RWPE2 (cell line): ENCODE data around the gene IGFN1.

Source experiments
- ATAC-seq: fragments of 200-7000 bp; cut with Tn5 transposase; 3 replicates; pipeline ENCODE4 v1.9.1; 2021; ENCODE audit warnings: low read depth
- DNase-seq: peaks from one replicate; pipeline ENCODE4 v3.0.0-alpha.2; 2020; ENCODE audit warnings: low spot score
- H3K27ac ChIP-seq: fragments of 450-650 bp; 2 replicates; pipeline ENCODE4 v1.5.1; 2017; ENCODE audit warnings: mild to moderate bottlenecking; ENCODE audit not compliant: poor library complexity, severe bottlenecking
- H3K27me3 ChIP-seq: fragments of 250-450 bp; sonication (Bioruptor Pico); 2 replicates; pipeline ENCODE4 v1.5.1; 2021; ENCODE audit warnings: mild to moderate bottlenecking, moderate library complexity; ENCODE audit not compliant: insufficient read depth, poor library complexity, severe bottlenecking
- H3K36me3 ChIP-seq: fragments of 250-450 bp; sonication (Bioruptor Pico); 2 replicates; pipeline ENCODE4 v1.5.1; 2020; ENCODE audit warnings: low read depth, mild to moderate bottlenecking, moderate library complexity
- H3K4me1 ChIP-seq: fragments of 250-450 bp; sonication (Bioruptor Pico); 2 replicates; pipeline ENCODE4 v1.5.1; 2021; ENCODE audit warnings: mild to moderate bottlenecking, moderate library complexity; ENCODE audit not compliant: insufficient read depth, poor library complexity, severe bottlenecking
- H3K4me3 ChIP-seq: fragments of 250-450 bp; sonication (Bioruptor Pico); 2 replicates; pipeline ENCODE4 v1.5.1; 2021; ENCODE audit warnings: mild to moderate bottlenecking, moderate library complexity; ENCODE audit not compliant: severe bottlenecking
- H3K9me3 ChIP-seq: fragments of 250-450 bp; sonication (Bioruptor Pico); 2 replicates; pipeline ENCODE4 v1.5.1; 2021; ENCODE audit warnings: mild to moderate bottlenecking, moderate library complexity; ENCODE audit not compliant: severe bottlenecking
- CTCF ChIP-seq: fragments of 450-650 bp; IDR thresholded peaks from one replicate; pipeline ENCODE4 v1.5.1; 2017; ENCODE audit warnings: mild to moderate bottlenecking, moderate library complexity; ENCODE audit not compliant: poor library complexity, severe bottlenecking

IGFN1 gene

GRCh38 chr1:201240171-201240570 lies 49.5 kb downstream of the IGFN1 start:
- no peak overlapping the region for H3K4me3 ChIP-seq
- TF ChIP-seq CTCF, result no peak
- no peaks in the 10 kb centered on the region for H3K36me3 ChIP-seq
- H3K9me3 ChIP-seq, result no peaks in the 10 kb centered on the region
- peaks cover 17% of the 10 kb centered on the region for H3K27me3 ChIP-seq
- DNase-seq, result no peak
- ATAC-seq, result no peak
- no peak overlapping the region for H3K27ac ChIP-seq
- H3K4me1 ChIP-seq, result no peaks in the 10 kb centered on the region

DNA sequence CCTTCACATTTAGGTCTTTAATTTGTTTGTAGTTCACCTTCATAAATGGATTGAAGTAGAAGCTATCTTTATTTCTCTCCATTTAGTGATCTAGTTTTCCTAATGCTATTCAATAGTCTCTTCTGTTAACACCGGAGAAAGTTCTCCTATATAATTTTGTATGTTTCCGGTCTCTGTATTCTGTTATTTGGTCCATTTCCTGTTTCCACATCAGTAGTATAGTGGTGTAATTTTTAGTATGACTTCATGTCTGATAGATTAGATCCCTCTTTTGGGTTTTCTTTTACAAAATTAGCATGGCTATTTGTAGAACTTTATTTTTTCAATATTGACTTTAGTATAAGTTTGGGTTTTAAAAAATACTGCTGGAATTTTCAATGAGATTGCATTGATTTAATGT lies 51.1 kb downstream of the IGFN1 start:
- DNase-seq, result no peak
- peaks cover 17% of the 10 kb centered on the region for H3K27me3 ChIP-seq

DNA sequence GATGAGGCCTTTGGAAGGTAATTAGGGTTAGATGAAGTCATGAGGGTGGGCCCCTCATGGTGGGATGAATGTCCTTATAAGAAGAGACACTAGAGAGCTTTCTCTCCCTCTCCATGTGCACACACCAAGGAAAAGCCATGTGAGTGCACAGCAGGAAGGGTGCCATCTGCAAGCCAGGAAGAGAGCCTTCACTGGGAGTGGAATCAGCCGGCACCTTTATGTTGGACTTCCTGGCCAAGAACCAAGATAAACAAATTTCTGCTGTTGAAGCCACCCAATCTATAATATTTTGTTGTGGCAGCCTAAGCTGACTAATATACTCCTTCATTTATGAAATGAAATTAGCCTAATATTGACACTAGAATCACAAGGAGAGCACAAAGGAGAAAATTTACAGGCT lies 54.5 kb downstream of the IGFN1 start:
- H3K36me3 ChIP-seq, result no peaks in the 10 kb centered on the region
- DNase-seq (no peak), ATAC-seq (no peak)
- no peak overlapping the region for H3K4me3 ChIP-seq
- no peak for TF ChIP-seq CTCF
- H3K9me3 ChIP-seq, result no peaks in the 10 kb centered on the region
- H3K27ac ChIP-seq, result no peak overlapping the region
- H3K4me1 ChIP-seq, result no peaks in the 10 kb centered on the region
- H3K27me3 ChIP-seq, result peaks cover 16% of the 10 kb centered on the region

More for the DNA sequence above, 51.1 kb downstream of the IGFN1 start:
- TF ChIP-seq CTCF, result no peak
- Histone ChIP-seq H3K9me3 (no peaks in the 10 kb centered on the region), H3K4me3 (no peak overlapping the region), H3K27ac (no peak overlapping the region), H3K36me3 (no peaks in the 10 kb centered on the region), H3K4me1 (no peaks in the 10 kb centered on the region)
- ATAC-seq, result no peak

DNA sequence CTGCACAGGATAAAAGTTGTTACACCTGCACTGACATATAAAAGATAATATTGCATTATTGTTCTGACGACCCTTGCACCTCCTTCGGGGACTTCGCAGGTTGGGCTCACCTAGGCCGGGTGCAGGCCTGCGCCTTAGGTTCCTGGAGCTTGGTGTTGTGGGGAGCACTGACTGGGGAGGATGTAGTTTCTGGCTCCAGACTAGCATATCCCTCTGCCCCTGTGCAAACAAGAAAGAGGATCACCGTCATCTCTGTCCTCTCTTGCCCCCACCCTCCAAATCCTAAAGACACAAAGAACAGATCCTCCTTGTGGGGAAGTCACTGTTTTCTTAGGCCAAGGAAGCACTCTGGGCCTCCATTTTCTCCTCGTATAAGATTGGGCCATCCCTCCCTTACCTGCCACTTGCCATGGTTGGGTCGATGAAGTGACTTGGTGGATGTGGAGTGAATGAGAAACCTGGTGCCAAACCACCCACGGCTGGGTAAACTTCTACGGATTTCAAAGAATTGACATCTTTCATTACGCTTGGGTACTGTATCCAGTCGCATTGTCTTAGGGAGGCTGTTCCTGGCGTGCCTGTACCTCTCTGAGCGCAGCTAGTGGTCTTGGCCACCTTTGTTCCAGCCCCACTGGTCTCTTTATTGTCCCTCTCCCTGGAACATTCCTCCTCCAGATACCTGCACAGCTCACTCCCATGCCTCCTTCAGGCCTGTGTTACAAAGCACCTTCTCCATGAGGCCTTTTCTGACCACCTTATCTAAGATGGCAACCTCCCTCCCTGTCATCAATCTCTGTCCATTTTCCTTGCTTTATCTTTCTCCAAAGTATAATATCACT lies 58.3 kb downstream of the IGFN1 start:
- ATAC-seq (no peak), DNase-seq (no peak)
- Histone ChIP-seq H3K27ac (no peak overlapping the region), H3K4me3 (no peak overlapping the region), H3K27me3 (no peaks in the 10 kb centered on the region), H3K4me1 (no peaks in the 10 kb centered on the region), H3K9me3 (no peaks in the 10 kb centered on the region), H3K36me3 (no peaks in the 10 kb centered on the region)
- no peak for TF ChIP-seq CTCF
